Tibial nerve (tissue), 4 donors: ENCODE results near the gene SLC38A3. TPM values are rescaled to one million over a fixed set of nuclear protein-coding genes. Genes with fewer than 3 reads are reported as not detected.

Source experiments
- DNase-seq, 2 donors: peaks; one replicate each; pipeline ENCODE4 v3.0.0-alpha.2; 2019; ENCODE audit warnings: low spot score in 2 of 2
- H3K27ac ChIP-seq, 4 donors: fragments of 200-600 bp; sonication (generic) in 3 of 4; one replicate each; pipeline ENCODE4 v1.5.1; 2017 to 2019; ENCODE audit warnings: mild to moderate bottlenecking in 1 of 4
- H3K27me3 ChIP-seq, 2 donors: fragments of 200-600 bp; sonication (generic) in 1 of 2; one replicate each; pipeline versions ENCODE4 v1.5.1 to v1.6.0; 2017 to 2019
- H3K36me3 ChIP-seq, 3 donors: fragments of 200-600 bp; sonication (generic); one replicate each; pipeline ENCODE4 v1.5.1; 2018 to 2019
- H3K4me1 ChIP-seq, 4 donors: fragments of 200-600 bp; sonication (generic) in 3 of 4; one replicate each; pipeline ENCODE4 v1.5.1; 2017 to 2019
- H3K4me3 ChIP-seq, 4 donors: fragments of 200-600 bp; sonication (generic) in 3 of 4; one replicate each; pipeline ENCODE4 v1.5.1; 2017 to 2019; ENCODE audit warnings: mild to moderate bottlenecking in 1 of 4, moderate library complexity in 1 of 4
- H3K9me3 ChIP-seq, 4 donors: fragments of 200-600 bp; sonication (generic) in 3 of 4; one replicate each; pipeline ENCODE4 v1.5.1; 2017 to 2019
- CTCF ChIP-seq, 5 experiments: fragments of 200-600 bp in 3 of 5; fragments of 450-650 bp in 2 of 5; sonication (generic) in 3 of 5; IDR thresholded peaks; one replicate each; pipeline ENCODE4 v1.5.1; 2016 to 2019; ENCODE audit warnings: antibody characterized with exemption in 5 of 5, mild to moderate bottlenecking in 3 of 5, moderate library complexity in 2 of 5
- EP300 ChIP-seq, 2 donors: sonication (generic); formaldehyde crosslinking; IDR thresholded peaks; one replicate each; pipeline ENCODE4 v1.6.1; 2017; ENCODE audit warnings: antibody characterized with exemption in 2 of 2, mild to moderate bottlenecking in 1 of 2
- POLR2A ChIP-seq, 2 donors: fragments of 450-650 bp; IDR thresholded peaks; one replicate each; pipeline ENCODE4 v1.6.1; 2017; ENCODE audit warnings: antibody characterized with exemption in 2 of 2, mild to moderate bottlenecking in 2 of 2, moderate library complexity in 2 of 2
- WGBS, 2 donors: methylation state at CpG; one replicate each; pipeline ENCODE4 v1.1.5; 2018; 5-methylcytosine and 5-hydroxymethylcytosine counted together
- total RNA-seq, 4 donors: library from RNA; depleted of rRNA; stranded (reverse); fragments of >200 nt; gene quantifications; one replicate each; pipeline ENCODE4 v1.1.0, GENCODE V29; 2016

The SLC38A3 gene
- total RNA-seq, 4 donors from 2014 or later, result 0.21 to 8.1 (median 1.5) TPM

GRCh38 chr3:50220109-50220508, 15.0 kb downstream of the SLC38A3 start:
- TF ChIP-seq EP300 (IDR thresholded peaks at IDR 0.05), result no peak
- no peak for TF ChIP-seq POLR2A (IDR thresholded peaks at IDR 0.05)
- no peak for TF ChIP-seq CTCF (IDR thresholded peaks at IDR 0.05)
- Histone ChIP-seq H3K9me3 (no peaks in the 10 kb centered on the region), H3K27me3 (no peaks in the 10 kb centered on the region), H3K27ac (no peak overlapping the region), H3K4me3 (no peak overlapping the region), H3K36me3 (peaks cover 0 to 8% (median 0%) of the 10 kb centered on the region in 3 donors), H3K4me1 (peaks cover 0 to 7% (median under 1%) of the 10 kb centered on the region in 4 donors)
- no peak for DNase-seq
- 29 to 34% methylated on average over 6 of the region's 6 CpGs for WGBS, 2 donors

GRCh38 chr3:50221051-50221410, 16.0 kb downstream of the SLC38A3 start:
- H3K36me3 ChIP-seq, result peaks cover 0 to 8% (median 0%) of the 10 kb centered on the region in 3 donors
- TF ChIP-seq CTCF (IDR thresholded peaks at IDR 0.05), result no peak
- no peak for TF ChIP-seq POLR2A (IDR thresholded peaks at IDR 0.05)
- no peak for TF ChIP-seq EP300 (IDR thresholded peaks at IDR 0.05)
- no peaks in the 10 kb centered on the region for H3K27me3 ChIP-seq
- H3K9me3 ChIP-seq, result no peaks in the 10 kb centered on the region
- WGBS, 2 donors, result 61 to 83% methylated on average over 1 to 4 of the region's 4 CpGs
- no peak for DNase-seq
- H3K4me3 ChIP-seq, result no peak overlapping the region
- peaks cover 0 to 11% (median 0%) of the 10 kb centered on the region in 4 donors for H3K4me1 ChIP-seq
- H3K27ac ChIP-seq, result no peak overlapping the region

GRCh38 chr3:50221411-50222168, 16.5 kb downstream of the SLC38A3 start:
- H3K36me3 ChIP-seq, result peaks cover 0 to 8% (median 0%) of the 10 kb centered on the region in 3 donors
- H3K4me3 ChIP-seq, result no peak overlapping the region
- H3K27me3 ChIP-seq, result no peaks in the 10 kb centered on the region
- peaks cover 0 to 16% (median 2%) of the 10 kb centered on the region in 4 donors for H3K4me1 ChIP-seq
- TF ChIP-seq CTCF (IDR thresholded peaks at IDR 0.05), result no peak
- TF ChIP-seq POLR2A (IDR thresholded peaks at IDR 0.05), result no peak
- no peak for TF ChIP-seq EP300 (IDR thresholded peaks at IDR 0.05)
- no peaks in the 10 kb centered on the region for H3K9me3 ChIP-seq
- WGBS, 2 donors, result 64 to 78% methylated on average over 12 of the region's 12 CpGs
- no peak for DNase-seq
- H3K27ac ChIP-seq, result no peak overlapping the region

- Histone ChIP-seq H3K36me3 (peaks cover 0 to 8% (median 0%) of the 10 kb centered on the region in 3 donors), H3K27me3 (no peaks in the 10 kb centered on the region), H3K27ac (no peak overlapping the region), H3K9me3 (no peaks in the 10 kb centered on the region), H3K4me3 (no peak overlapping the region), H3K4me1 (peaks cover 0 to 21% (median 8%) of the 10 kb centered on the region in 4 donors)
- TF ChIP-seq POLR2A (IDR thresholded peaks at IDR 0.05) (no peak), CTCF (IDR thresholded peaks at IDR 0.05) (no peak), EP300 (IDR thresholded peaks at IDR 0.05) (no peak)
- 56 to 71% methylated on average over 1 of the region's 1 CpG for WGBS, 2 donors
- DNase-seq, result no peak
Measured at GRCh38 chr3:50222169-50222528, 17.1 kb downstream of the SLC38A3 start.

GRCh38 chr3:50224639-50225038, 19.6 kb downstream of the SLC38A3 start:
- Histone ChIP-seq H3K27ac (no peak overlapping the region), H3K4me1 (peaks cover 0 to 35% (median 14%) of the 10 kb centered on the region in 4 donors), H3K9me3 (no peaks in the 10 kb centered on the region), H3K27me3 (no peaks in the 10 kb centered on the region), H3K4me3 (no peak overlapping the region), H3K36me3 (no peaks in the 10 kb centered on the region)
- WGBS, 2 donors, result 64 to 76% methylated on average over 5 of the region's 5 CpGs
- TF ChIP-seq EP300 (IDR thresholded peaks at IDR 0.05) (no peak), CTCF (IDR thresholded peaks at IDR 0.05) (no peak)
- DNase-seq, result no peak
